Caco-2 (cell line): Measurements from ENCODE around the gene CFAP46. TPM values are rescaled to one million over a fixed set of nuclear protein-coding genes. Genes with fewer than 3 reads are reported as not detected.

Experiments used
- BruUV-seq: library from RNA; stranded (reverse); fragments of 400-500 nt; replicated peaks from 2 replicates; lab custom pipeline; 2021; lab: Mats Ljungman, UMichigan
- CTCF ChIA-PET: fragments of 300-600 bp; sonication (Branson Sonifier 250); formaldehyde crosslinking; loops from one replicate; lab custom pipeline; 2022; ENCODE audit warnings: antibody characterized with exemption; lab: Charles Lee
- POLR2A ChIA-PET: fragments of 300-600 bp; sonication (Branson Sonifier 250); formaldehyde crosslinking; loops from one replicate; lab custom pipeline; 2022; ENCODE audit warnings: antibody characterized with exemption; lab: Charles Lee
- DNase-seq, 2 experiments: peaks; one replicate each; pipeline versions ENCODE4 v3.0.0 to v3.0.0-alpha.2; 2020 to 2022
- H3K27me3 ChIP-seq: replicated peaks from 2 replicates; pipeline ENCODE4 v1.6.0; 2011; ENCODE audit warnings: low read length; ENCODE audit not compliant: control insufficient read depth, insufficient read depth
- H3K36me3 ChIP-seq: 2 replicates; pipeline ENCODE4 v1.5.1; 2011; ENCODE audit warnings: low read length; ENCODE audit not compliant: control insufficient read depth, insufficient read depth
- H3K4me1 ChIP-seq: fragments of 250-450 bp; sonication (Bioruptor Pico); 2 replicates; pipeline ENCODE4 v1.5.1; 2020; ENCODE audit warnings: mild to moderate bottlenecking
- H3K4me3 ChIP-seq: 2 replicates; pipeline ENCODE4 v1.5.1; 2011; ENCODE audit warnings: low read depth, mild to moderate bottlenecking, control low read depth, low read length
- H3K9me3 ChIP-seq: fragments of 250-450 bp; sonication (Bioruptor Pico); 2 replicates; pipeline ENCODE4 v1.5.1; 2020; ENCODE audit warnings: mild to moderate bottlenecking, moderate library complexity
- H3K27ac Mint-ChIP-seq: one replicate; pipeline ENCODE4 v1.8.0; 2022; ENCODE audit warnings: mixed read lengths; ENCODE audit not compliant: unreplicated experiment
- H3K27me3 Mint-ChIP-seq: one replicate; pipeline ENCODE4 v1.8.0; 2022; ENCODE audit warnings: mixed read lengths; ENCODE audit not compliant: insufficient read depth, unreplicated experiment
- H3K36me3 Mint-ChIP-seq: one replicate; pipeline ENCODE4 v1.8.0; 2022; ENCODE audit warnings: mild to moderate bottlenecking, mixed read lengths; ENCODE audit not compliant: insufficient read depth, unreplicated experiment
- H3K4me1 Mint-ChIP-seq: one replicate; pipeline ENCODE4 v1.8.0; 2022; ENCODE audit warnings: low read depth, mixed read lengths; ENCODE audit not compliant: unreplicated experiment
- H3K4me3 Mint-ChIP-seq: one replicate; pipeline ENCODE4 v1.8.0; 2022; ENCODE audit warnings: mild to moderate bottlenecking, moderate library complexity, mixed read lengths; ENCODE audit not compliant: unreplicated experiment
- H3K9me3 Mint-ChIP-seq: one replicate; pipeline ENCODE4 v1.8.0; 2022; ENCODE audit warnings: mixed read lengths; ENCODE audit not compliant: unreplicated experiment
- intact Hi-C: fragments of 100-400 bp; cut with micrococcal nuclease; formaldehyde crosslinking; loops from one replicate; pipeline ENCODE4 v1.10.0; 2022; ENCODE audit not compliant: unreplicated experiment
- total RNA-seq: library from RNA; stranded (reverse); gene quantifications from 2 replicates; pipeline ENCODE4 v1.2.3, GENCODE V29; 2022
- TF ChIP-seq, protein P1 (sequence below), 2 experiments: fragments of 200-600 bp in 1 of 2; IDR thresholded peaks; 1 replicate in 1 of 2; 2 replicates in 1 of 2; pipeline versions ENCODE4 v1.5.1 to v1.8.0; 2011 to 2022; ENCODE audit warnings: antibody characterized with exemption in 1 of 2, control low read depth in 1 of 2, inconsistent platforms in 1 of 2, low read depth in 1 of 2, low read length in 1 of 2, mild to moderate bottlenecking in 1 of 2, moderate library complexity in 1 of 2; ENCODE audit not compliant: insufficient read depth in 1 of 2, severe bottlenecking in 1 of 2, unreplicated experiment in 1 of 2

CFAP46 gene
- total RNA-seq, 1 experiment from 2014 or later = not detected

DNA sequence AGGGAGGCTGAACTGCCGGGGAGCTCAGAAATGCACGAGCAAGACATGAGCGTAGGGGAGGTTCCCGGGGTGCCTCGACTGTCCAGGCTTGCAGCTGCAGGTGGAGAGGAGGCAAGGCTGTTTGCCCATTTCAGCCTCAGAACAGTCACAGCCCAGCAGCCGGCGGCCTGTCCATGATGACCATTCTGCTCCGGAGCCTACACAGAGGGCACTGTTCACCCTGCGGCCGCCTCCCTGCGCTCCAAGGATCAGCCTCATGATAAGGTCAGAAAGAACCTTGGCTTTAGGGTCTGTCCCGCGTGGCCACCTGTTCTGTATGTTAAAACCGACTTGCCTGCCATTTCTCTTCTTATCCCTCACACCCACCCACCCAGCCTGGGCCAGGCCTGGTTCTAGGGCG is 21.9 kb upstream of the CFAP46 start:
- Histone ChIP-seq H3K36me3 (no peaks in the 10 kb centered on the region), H3K9me3 (peaks cover under 1% of the 10 kb centered on the region; the same call in 1 of the 2 replicates), H3K27me3 (no peaks in the 10 kb centered on the region), H3K4me1 (peaks cover 13% of the 10 kb centered on the region), H3K4me3 (no peak overlapping the region)
- TF ChIP-seq, protein P1, sequence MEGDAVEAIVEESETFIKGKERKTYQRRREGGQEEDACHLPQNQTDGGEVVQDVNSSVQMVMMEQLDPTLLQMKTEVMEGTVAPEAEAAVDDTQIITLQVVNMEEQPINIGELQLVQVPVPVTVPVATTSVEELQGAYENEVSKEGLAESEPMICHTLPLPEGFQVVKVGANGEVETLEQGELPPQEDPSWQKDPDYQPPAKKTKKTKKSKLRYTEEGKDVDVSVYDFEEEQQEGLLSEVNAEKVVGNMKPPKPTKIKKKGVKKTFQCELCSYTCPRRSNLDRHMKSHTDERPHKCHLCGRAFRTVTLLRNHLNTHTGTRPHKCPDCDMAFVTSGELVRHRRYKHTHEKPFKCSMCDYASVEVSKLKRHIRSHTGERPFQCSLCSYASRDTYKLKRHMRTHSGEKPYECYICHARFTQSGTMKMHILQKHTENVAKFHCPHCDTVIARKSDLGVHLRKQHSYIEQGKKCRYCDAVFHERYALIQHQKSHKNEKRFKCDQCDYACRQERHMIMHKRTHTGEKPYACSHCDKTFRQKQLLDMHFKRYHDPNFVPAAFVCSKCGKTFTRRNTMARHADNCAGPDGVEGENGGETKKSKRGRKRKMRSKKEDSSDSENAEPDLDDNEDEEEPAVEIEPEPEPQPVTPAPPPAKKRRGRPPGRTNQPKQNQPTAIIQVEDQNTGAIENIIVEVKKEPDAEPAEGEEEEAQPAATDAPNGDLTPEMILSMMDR (IDR thresholded peaks at IDR 0.05; ENCODE audit: insufficient read depth in 1 of 2, low read depth in 1 of 2, low read length in 1 of 2, severe bottlenecking in 1 of 2, unreplicated experiment in 1 of 2) = no peak
- ChIA-PET POLR2A (no interaction called here), CTCF (no interaction called here)
- BruUV-seq = no TSS peak
- Mint-ChIP-seq H3K27ac (no peak overlapping the region), H3K27me3 (peaks cover 18% of the 10 kb centered on the region), H3K36me3 (peaks cover 7% of the 10 kb centered on the region), H3K9me3 (no peaks in the 10 kb centered on the region), H3K4me1 (no peaks in the 10 kb centered on the region), H3K4me3 (no peak overlapping the region)
- intact Hi-C loops = no loop called here
- DNase-seq = peak in 1 of 2 experiments; percentile 19

DNA sequence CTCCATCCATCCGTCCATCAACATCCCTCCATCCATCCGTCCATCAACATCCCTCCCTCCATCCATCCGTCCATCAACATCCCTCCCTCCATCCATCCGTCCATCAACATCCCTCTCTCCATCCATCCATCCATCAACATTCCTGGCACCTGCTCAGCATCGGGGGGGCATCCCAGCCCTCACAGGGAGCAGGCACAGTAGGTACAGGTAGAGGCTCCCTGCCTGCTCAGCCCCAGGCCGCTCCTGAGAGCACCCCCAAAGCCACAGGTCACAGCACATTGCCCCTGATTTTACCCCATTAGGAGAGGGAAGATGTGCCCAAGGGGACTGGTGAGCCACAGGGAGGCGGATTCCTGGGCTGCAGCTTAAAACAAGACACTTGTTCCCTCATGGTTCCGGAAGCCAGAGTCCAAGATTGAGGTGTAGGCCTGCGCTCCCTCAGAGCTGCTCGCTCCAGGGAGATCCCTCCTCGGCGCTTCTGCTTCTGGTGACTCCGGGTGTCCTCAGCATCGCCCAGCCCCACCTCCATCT is 21.1 kb upstream of the CFAP46 start:
- H3K36me3 Mint-ChIP-seq = peaks cover 7% of the 10 kb centered on the region
- POLR2A ChIA-PET = no interaction called here
- peak in 1 of 2 experiments; percentile 27 for DNase-seq

DNA sequence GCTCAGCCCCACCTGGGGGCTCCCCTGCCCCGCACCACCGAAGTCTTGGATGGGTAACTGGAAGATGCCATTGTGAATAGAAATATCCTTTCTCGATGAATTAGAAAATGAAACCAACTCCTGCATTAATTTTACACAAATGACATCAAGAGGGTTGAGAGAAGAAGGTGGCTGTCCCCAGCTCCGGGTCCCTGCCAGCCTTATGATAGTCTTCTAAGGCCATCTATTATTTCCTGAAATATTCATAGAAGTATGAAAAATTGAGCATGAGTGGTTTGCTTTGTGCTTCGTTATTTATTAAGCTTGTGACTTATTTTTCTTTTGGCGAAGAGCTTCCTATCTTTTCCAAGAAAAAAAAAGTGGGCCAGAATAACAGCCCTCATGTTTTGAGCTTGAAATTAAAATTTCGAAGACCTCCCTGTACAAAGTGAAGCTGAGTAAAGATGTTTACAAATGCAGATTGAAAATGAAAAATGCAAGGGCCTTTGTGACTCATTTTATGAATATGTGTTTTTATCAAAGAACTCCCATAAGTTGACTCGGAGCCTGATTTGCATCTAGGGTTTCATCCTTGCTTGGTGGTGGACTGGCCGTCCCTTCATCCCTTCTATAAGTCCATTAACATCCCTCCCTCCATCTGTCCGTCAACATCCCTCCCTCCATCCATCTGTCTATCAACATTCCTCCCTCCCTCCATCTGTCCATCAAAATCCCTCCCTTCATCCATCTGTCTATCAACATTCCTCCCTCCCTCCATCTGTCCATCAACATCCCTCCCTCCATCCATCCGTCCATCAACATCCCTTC is 20.5 kb upstream of the CFAP46 start:
- peak overlapping the region; percentile 31 for H3K4me3 ChIP-seq
- CTCF ChIA-PET = interaction anchor here (1.0 kb wide), 1 partner anchor 24 kb away, joined by 5 read pairs; no protein-coding TSS in a partner anchor
- intact Hi-C loops = no loop called here
- peaks cover 11% of the 10 kb centered on the region for H3K27me3 Mint-ChIP-seq
- H3K36me3 Mint-ChIP-seq = peaks cover 7% of the 10 kb centered on the region
- H3K36me3 ChIP-seq = no peaks in the 10 kb centered on the region
- TF ChIP-seq, protein P1 (IDR thresholded peaks at IDR 0.05; ENCODE audit: insufficient read depth in 1 of 2, low read depth in 1 of 2, low read length in 1 of 2, severe bottlenecking in 1 of 2, unreplicated experiment in 1 of 2) = no peak
- H3K4me3 Mint-ChIP-seq = peak overlapping the region; percentile 76
- H3K9me3 Mint-ChIP-seq = no peaks in the 10 kb centered on the region
- no TSS peak for BruUV-seq
- peaks cover 13% of the 10 kb centered on the region for H3K4me1 ChIP-seq
- H3K9me3 ChIP-seq = no peaks in the 10 kb centered on the region
- DNase-seq = no peak
- no peaks in the 10 kb centered on the region for H3K4me1 Mint-ChIP-seq
- no peak overlapping the region for H3K27ac Mint-ChIP-seq
- POLR2A ChIA-PET = no interaction called here
- H3K27me3 ChIP-seq = no peaks in the 10 kb centered on the region

More for the DNA sequence above, 21.1 kb upstream of the CFAP46 start:
- Histone ChIP-seq H3K4me1 (peaks cover 13% of the 10 kb centered on the region), H3K4me3 (no peak overlapping the region), H3K36me3 (no peaks in the 10 kb centered on the region), H3K27me3 (no peaks in the 10 kb centered on the region), H3K9me3 (no peaks in the 10 kb centered on the region)
- no TSS peak for BruUV-seq
- no peak overlapping the region for H3K27ac Mint-ChIP-seq
- intact Hi-C loops = no loop called here
- CTCF ChIA-PET = no interaction called here
- TF ChIP-seq, protein P1 (IDR thresholded peaks at IDR 0.05; ENCODE audit: insufficient read depth in 1 of 2, low read depth in 1 of 2, low read length in 1 of 2, severe bottlenecking in 1 of 2, unreplicated experiment in 1 of 2) = no peak
- no peaks in the 10 kb centered on the region for H3K4me1 Mint-ChIP-seq
- peak overlapping the region; percentile 76 for H3K4me3 Mint-ChIP-seq
- H3K9me3 Mint-ChIP-seq = no peaks in the 10 kb centered on the region
- H3K27me3 Mint-ChIP-seq = peaks cover 14% of the 10 kb centered on the region
